HG03432 (cell line): ENCODE data around the gene TRAF3.
"Not testable (repeated sequence)": the region's sequence is repeated elsewhere in the genome, so short reads cannot be mapped to it uniquely, and the experiment has no call there.

Experiments used
- ATAC-seq: cut with Tn5 transposase; IDR thresholded peaks from one replicate; pipeline ENCODE4 v1.9.1; 2021; ENCODE audit warnings: mild to moderate bottlenecking, moderate library complexity; ENCODE audit not compliant: unreplicated experiment

The TRAF3 gene

DNA sequence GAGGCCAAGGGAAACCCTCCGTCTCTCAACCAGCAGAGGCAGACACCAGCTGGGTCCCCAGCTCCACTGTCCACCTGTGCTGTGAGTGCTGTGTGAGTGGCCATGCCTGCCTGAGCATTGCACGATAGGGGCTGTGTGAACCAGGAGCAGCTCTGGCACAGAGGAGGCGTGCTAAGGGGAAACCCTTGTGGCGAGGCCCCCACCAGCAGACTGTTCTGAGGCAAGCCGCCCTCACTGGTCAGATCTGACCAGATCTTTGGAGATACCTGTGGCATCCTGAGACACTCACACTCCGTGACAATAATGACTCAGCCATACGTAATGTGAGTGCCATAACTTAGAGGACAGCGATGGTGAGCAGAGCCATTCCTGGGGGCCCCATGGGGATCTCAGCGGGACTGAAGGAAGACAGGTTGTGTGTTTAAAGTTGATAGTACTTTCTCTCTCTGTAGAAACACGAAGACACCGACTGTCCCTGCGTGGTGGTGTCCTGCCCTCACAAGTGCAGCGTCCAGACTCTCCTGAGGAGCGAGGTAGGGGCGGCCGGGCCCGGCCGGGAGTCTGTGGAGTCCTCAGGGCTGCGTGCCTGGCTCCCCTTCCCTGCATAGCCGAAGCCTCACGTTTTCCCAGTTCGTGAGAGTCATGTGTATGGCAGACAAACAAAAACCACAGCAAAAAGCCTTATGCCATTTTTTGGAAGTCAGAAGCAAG is 108.6 kb downstream of the TRAF3 start:
- ATAC-seq, result no peak

- no peak for ATAC-seq
Measured at GRCh38 chr14:102888748-102889147, 111.5 kb downstream of the TRAF3 start.

DNA sequence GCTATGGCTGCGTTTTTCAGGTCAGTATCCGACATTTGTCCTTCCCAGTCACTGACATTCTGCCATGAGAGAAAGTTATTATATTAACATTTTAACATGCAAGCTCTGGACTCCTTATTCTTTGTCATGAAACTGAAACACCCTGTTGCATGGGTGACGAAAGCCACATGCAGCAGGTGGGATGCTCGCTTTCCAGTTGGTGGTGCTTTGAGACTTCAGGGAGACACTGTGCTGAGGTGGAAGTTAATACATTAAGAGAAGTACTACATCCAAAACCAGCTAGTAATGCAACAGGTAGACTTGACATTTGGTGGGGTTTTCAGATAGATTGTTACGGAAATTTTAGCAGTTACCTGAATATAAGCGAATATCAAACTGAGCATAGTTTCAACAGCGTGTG is 112.4 kb downstream of the TRAF3 start:
- ATAC-seq, result no peak

GRCh38 chr14:102891111-102891510 is 113.9 kb downstream of the TRAF3 start:
- no peak for ATAC-seq

DNA sequence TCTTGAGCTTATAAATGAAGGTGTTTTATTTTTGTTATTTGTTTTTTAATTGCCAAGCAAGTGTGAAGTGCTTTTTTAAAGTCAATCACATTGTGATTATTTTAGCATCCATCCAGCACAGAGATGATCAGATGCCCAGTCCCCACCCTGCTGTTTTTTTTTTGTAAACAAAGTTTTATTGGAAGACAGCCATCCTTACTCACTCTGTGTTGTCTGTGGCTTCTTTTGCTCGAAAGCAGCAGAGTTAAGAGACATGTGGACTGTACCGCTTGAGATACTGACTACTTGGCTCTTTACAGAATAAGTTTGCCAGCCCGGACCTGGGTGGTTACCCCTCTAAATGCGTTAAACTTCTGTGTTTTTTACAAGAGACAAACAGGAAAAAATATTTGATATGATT is 114.3 kb downstream of the TRAF3 start:
- no peak for ATAC-seq

DNA sequence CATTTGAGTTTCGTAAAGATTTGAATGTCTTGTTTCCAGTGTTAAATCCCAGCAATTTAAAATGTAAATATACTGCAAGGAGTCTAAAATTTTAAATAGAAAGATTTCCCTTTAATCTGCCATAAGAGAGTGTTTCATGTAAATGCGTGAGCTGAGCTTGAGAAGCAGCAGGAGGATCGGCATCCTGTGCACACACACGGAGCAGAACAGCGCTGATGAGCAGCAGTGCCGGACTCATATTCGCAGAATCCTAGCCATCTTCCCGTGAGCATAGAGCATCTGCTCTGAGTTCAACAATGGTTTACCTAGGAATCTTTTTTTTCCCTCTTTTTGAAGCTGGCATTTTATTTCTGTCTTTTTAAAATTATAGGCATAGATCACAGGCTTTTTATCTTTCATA is 115.4 kb downstream of the TRAF3 start:
- ATAC-seq, result no peak

DNA sequence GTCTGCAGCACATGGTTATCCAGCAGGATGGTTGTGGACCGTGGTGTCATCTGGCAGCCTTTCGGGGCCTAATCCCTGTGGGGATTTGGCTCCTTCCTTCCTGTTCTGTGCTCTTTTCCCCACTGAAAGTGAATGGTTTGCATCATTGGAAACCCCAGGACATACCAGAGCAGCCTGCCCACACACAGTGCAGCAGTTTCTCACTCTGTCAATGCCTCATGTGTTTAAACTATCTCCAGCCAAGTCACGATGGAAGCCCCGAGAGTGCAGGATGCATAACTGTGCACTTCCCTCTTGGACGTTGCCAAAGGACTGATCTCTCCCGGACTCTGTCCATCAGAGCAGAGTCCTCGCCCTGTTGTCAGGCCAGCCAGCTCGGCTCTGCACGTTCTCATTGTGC is 116.2 kb downstream of the TRAF3 start:
- no peak for ATAC-seq

DNA sequence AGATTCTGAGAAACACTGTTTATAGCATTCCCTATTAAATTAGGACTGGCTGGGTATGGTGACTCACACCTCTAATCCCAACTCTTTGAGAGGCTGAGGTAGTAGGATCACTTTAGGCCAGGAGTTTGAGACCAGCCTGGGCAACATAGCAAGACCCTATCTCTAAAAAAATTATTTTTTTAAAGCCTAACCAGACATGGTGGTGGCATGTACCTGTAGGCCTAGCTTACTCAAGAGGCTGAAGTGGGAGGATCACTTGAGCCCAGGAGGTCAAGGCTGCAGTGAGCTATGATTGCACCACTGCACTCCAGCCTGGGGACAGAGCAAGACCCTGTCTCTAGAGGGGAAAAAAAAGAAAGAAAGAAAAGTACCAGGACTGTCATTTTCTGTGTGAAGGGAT is 119.5 kb downstream of the TRAF3 start:
- ATAC-seq, result not testable (repeated sequence)

DNA sequence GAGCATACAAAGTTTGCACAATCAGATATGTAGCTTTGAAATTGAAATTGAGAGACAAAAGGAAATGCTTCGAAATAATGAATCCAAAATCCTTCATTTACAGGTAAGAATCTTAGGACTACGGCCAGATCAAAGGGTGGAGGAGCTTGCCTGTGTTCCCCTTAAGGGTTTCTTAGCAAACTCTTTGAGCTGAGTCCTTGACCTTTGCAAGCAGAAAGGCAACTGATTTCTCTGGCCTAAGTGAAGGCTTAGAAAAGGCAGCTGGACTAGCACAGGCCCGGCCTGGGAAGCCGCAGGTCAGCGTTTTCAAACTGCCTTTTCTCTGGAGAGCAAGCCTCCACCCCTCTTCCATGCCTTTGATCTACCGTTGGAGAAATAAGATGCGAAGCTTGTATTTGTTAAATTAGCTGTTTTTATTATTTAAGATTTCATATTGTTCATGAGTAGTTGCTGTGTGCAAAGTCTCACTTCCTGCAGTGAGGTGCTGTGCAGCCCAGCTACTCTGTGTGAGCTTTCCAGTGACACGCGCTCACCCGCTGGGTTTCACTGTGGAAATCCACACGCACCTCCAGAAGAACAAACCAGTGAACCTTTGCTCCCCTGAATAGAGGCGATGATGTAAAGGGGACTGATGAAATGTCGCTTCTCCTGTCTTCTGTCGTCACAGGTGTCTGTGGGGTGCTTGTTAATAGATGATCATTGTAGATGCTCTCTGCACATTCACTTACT is 120.2 kb downstream of the TRAF3 start:
- ATAC-seq, result no peak

GRCh38 chr14:102898298-102898697 is 121.0 kb downstream of the TRAF3 start:
- no peak for ATAC-seq

GRCh38 chr14:102898776-102899515 is 121.7 kb downstream of the TRAF3 start:
- no peak for ATAC-seq

- ATAC-seq, result no peak
Measured at GRCh38 chr14:102899516-102899900, 122.3 kb downstream of the TRAF3 start.

- ATAC-seq, result peak; percentile 62
Measured at GRCh38 chr14:102900631-102901571, 123.7 kb downstream of the TRAF3 start.

DNA sequence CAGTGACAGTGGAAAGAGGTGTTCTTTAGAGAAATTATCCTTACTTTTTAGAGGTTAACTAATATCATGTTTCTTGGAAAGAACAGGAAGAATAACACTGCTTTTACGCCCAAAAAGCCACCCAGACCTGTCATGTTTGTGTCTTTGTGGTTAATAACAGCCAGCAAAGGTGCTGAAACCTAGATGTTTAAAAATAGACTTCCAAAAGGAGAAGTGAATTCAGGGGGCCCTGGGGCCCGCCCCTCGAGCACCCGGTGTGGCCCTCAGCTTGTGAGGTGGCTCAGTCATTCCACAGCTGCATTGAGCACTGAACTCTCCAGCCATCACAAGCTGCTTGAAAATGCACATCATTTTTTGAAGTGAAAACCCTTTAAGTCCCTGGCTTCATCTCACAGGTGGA is 124.4 kb downstream of the TRAF3 start:
- peak; percentile 79 for ATAC-seq

GRCh38 chr14:102902086-102902485 is 124.8 kb downstream of the TRAF3 start:
- peak; percentile 24 for ATAC-seq

GRCh38 chr14:102902523-102903247 is 125.4 kb downstream of the TRAF3 start:
- no peak for ATAC-seq

DNA sequence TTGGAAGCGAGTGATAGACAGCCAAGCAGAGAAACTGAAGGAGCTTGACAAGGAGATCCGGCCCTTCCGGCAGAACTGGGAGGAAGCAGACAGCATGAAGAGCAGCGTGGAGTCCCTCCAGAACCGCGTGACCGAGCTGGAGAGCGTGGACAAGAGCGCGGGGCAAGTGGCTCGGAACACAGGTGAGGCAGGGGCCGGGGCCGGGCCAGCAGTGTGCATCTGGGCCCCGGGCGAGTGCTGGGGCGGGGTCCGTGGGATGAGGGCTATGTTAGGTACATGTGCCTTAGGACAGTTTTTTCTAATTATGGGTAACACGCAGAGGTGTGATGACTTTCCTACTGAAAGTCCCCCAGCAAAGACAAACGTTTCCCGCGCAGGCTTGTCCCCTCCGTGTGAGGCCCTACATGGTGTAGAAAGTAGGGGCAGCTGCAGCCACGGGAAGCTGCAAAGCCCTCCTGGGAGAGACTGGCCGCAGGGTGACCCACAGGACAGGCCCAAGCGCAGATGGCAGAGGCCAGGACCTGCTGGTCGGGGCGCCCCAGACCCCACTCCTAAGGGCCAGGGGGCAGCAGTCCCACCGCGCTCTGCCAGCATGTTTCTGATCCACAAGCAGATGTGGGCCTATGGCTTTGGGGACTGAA is 126.1 kb downstream of the TRAF3 start:
- ATAC-seq, result no peak

- no peak for ATAC-seq
Measured at GRCh38 chr14:102903889-102904512, 126.8 kb downstream of the TRAF3 start.
